Fibroblast of lung (primary cell): ENCODE data around the gene IFT122.

Experiments used
- EZH2 ChIP-seq: IDR thresholded peaks from 2 replicates; pipeline ENCODE4 v1.5.1; 2012; ENCODE audit warnings: low read length, control low read depth, mild to moderate bottlenecking; ENCODE audit errors: missing control alignments
- TF ChIP-seq, protein P1 (sequence below), 2 donors: IDR thresholded peaks in 1 of 2; conservative IDR thresholded peaks in 1 of 2; 1 replicate in 1 of 2; 2 replicates in 1 of 2; pipeline ENCODE4 v1.5.1; 2011 to 2012; ENCODE audit warnings: low read length in 2 of 2, control low read depth in 1 of 2, inconsistent platforms in 1 of 2, low read depth in 1 of 2, mild to moderate bottlenecking in 1 of 2

GRCh38 chr3:129421988-129422745, 17.9 kb upstream of the IFT122 start:
- TF ChIP-seq, protein P1, sequence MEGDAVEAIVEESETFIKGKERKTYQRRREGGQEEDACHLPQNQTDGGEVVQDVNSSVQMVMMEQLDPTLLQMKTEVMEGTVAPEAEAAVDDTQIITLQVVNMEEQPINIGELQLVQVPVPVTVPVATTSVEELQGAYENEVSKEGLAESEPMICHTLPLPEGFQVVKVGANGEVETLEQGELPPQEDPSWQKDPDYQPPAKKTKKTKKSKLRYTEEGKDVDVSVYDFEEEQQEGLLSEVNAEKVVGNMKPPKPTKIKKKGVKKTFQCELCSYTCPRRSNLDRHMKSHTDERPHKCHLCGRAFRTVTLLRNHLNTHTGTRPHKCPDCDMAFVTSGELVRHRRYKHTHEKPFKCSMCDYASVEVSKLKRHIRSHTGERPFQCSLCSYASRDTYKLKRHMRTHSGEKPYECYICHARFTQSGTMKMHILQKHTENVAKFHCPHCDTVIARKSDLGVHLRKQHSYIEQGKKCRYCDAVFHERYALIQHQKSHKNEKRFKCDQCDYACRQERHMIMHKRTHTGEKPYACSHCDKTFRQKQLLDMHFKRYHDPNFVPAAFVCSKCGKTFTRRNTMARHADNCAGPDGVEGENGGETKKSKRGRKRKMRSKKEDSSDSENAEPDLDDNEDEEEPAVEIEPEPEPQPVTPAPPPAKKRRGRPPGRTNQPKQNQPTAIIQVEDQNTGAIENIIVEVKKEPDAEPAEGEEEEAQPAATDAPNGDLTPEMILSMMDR (conservative IDR thresholded peaks at IDR 0.05 in 1 of 2, IDR thresholded peaks at IDR 0.05 in 1 of 2; ENCODE audit: low read depth in 1 of 2, low read length in 2 of 2), result peak in 1 of 2 donors; percentile 30
- TF ChIP-seq EZH2, result no peak
